HG03558 (cell line): ENCODE data around the gene MRPS25.
"Not testable (repeated sequence)": the region's sequence is repeated elsewhere in the genome, so short reads cannot be mapped to it uniquely, and the experiment has no call there.

Experiments used
- ATAC-seq: cut with Tn5 transposase; IDR thresholded peaks from one replicate; pipeline ENCODE4 v1.9.1; 2021; ENCODE audit warnings: moderate number of reproducible peaks; ENCODE audit not compliant: unreplicated experiment; ENCODE audit errors: extremely low read depth

Gene MRPS25

DNA sequence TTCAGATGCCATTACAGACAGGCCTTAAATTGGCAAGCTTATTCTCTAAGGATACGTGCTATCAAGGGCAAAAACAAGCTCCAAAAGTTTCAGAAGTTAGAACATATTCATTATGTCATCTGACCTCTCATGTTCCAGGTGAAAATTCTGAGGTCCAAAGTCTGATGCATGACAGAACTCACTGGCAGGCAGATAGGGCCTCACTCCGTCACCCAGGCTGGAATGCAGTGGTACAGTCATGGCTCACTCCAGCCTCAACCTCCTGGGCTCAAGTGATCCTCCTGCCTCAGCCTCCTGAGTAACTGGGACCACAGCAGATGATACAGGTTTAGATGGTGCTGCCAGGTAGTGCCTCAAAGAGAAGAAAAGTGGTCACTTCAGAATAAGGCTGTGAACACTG, 15.5 kb downstream of the MRPS25 start:
- ATAC-seq: no peak

- no peak for ATAC-seq
Measured at GRCh38 chr3:15045667-15046066, 19.4 kb downstream of the MRPS25 start.

DNA sequence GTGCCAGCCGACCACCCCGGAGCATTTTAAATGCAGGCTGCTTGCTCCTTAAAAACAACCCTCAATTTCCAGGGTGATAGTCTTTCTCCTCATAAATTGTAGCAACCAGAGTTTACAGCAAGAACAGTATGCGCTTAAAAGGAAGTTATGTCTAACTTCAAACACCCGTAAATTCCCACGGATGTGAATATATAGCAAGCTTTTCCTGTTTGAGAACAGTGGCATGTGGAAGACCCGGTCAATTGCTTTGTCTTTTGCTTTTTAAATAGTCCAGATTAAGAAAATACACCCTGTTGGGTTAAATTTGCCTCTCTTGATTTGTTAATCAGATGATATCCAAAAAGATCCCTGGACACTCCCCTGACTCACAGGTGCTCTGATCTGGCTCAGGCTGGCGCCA, 20.8 kb downstream of the MRPS25 start:
- ATAC-seq: no peak

DNA sequence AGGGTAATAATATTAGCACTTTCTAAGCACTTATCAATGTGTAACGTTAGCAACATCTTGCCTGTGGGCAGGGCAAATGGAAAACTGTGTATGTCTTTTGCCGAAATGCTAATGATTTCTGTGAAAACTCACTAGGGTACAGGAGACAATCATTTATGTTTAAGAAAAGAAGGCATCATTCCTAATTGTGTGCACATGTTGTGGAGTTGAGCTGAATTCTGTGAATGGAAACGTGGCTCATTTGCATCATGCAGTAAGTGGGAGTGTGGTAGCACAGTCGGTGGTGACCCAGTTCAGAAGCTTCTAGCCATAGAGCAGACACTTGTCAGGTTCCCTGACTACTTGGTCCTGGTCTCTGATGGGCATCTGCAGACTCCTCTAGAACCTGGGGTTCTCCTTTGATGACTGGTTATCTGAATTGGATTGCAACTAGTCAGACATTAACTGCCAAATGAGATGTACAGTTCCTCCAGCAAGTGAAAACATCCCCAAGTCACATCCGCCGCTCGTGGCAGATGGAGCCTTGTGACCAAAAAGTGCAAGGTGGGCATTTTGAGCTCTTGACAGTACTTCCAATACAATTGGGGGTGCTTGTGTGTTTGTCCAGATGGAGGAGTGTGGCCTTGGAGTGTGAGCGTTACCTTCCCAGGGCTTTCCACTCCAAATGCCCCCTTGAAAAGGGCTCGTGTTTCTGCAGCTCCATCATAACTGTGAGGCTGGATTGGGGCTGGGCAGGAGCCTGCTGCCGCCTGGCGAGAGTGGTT, 21.5 kb downstream of the MRPS25 start:
- no peak for ATAC-seq

DNA sequence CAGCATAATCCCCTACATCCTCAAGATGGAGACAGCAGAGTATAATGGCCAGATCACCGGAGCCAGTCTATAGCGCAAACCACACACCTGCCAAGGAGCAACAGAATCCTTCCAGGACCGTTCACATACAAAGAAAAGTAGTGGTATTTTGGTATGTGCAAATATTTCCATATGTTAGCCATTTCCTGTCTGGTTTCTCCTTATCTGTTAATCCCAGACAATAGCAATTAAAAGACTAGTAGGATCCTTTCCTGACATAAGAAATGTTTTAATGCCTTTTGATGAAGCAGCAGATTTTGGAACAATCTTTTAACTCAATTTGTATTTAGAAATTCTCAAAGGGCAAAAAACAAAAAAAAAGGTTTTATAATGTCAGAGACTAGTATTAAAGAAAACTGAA, 22.2 kb downstream of the MRPS25 start:
- ATAC-seq: no peak

GRCh38 chr3:15041950-15042349, 23.2 kb downstream of the MRPS25 start:
- no peak for ATAC-seq

- no peak for ATAC-seq
Measured at GRCh38 chr3:15040844-15041243, 24.3 kb downstream of the MRPS25 start.

GRCh38 chr3:15038306-15038705, 26.8 kb downstream of the MRPS25 start:
- ATAC-seq: no peak

DNA sequence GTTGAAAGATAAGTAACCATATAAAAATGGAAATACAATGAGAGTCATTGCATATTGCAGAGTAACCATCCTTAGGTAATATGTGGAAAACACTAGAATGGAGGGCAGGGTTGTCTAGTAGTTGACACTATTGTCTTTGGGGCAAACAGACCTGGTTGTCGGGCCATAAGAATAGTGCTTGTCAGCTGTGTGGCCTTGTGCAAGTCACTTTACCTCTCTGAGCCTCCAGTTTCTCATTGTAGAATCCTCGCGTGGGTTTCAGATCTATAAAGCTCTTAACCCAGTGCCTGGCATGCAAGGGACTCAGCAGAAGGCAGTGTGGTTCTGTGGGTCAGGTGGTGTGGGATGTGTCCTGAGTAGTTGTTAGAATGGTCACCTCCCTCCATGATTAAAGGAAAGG, 32.0 kb downstream of the MRPS25 start:
- no peak for ATAC-seq

GRCh38 chr3:15032650-15033049, 32.5 kb downstream of the MRPS25 start:
- ATAC-seq: no peak

DNA sequence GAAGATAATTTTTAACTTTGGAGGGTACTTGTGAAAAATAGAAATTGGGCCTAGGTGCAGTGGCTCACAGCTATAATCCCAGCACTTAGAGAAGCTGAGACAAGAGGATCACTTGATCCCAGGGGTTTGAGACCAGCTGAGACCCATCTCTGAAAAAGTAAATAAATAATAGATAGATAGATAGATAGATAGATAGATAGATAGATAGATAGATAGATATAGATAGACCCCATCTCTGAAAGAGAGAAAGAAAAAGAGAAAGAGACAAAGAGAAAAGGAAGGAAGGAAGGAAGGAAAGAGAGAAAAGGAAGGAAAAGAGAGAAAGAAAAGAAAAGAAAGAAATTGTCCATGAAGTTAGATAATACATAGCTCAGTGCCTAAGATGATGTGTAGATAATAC, 35.5 kb downstream of the MRPS25 start:
- no peak for ATAC-seq

- ATAC-seq: no peak
Measured at GRCh38 chr3:15023719-15024118, 41.4 kb downstream of the MRPS25 start.

DNA sequence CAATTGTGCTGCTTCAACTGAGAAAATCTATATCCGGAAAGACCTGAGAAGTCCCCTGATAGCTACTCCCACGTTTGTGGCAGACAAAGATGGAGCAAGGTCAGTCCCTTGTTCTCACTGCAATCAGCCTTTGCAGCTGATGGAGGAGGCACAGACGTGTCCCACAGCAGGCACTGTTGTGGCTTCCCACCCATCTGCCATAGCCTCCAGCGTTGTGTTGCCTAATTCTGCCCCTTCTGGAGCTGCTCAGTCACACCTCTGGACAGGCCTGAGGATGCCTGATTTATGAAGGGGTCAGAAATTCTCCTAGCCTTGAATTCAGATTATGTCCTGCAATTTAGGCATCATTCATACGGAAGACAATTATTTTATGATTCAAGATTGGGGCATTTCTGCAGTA, 41.9 kb downstream of the MRPS25 start:
- ATAC-seq: no peak

- ATAC-seq: no peak
Measured at GRCh38 chr3:15017191-15017590, 47.9 kb downstream of the MRPS25 start.

- no peak for ATAC-seq
Measured at GRCh38 chr3:15015456-15015855, 49.7 kb downstream of the MRPS25 start.

GRCh38 chr3:15014606-15015328, 50.3 kb downstream of the MRPS25 start:
- no peak for ATAC-seq

- ATAC-seq: no peak
Measured at GRCh38 chr3:15011174-15011573, 53.9 kb downstream of the MRPS25 start.

- ATAC-seq: no peak
Measured at GRCh38 chr3:15010664-15011063, 54.5 kb downstream of the MRPS25 start.

GRCh38 chr3:15009167-15009566, 55.9 kb downstream of the MRPS25 start:
- ATAC-seq: no peak

DNA sequence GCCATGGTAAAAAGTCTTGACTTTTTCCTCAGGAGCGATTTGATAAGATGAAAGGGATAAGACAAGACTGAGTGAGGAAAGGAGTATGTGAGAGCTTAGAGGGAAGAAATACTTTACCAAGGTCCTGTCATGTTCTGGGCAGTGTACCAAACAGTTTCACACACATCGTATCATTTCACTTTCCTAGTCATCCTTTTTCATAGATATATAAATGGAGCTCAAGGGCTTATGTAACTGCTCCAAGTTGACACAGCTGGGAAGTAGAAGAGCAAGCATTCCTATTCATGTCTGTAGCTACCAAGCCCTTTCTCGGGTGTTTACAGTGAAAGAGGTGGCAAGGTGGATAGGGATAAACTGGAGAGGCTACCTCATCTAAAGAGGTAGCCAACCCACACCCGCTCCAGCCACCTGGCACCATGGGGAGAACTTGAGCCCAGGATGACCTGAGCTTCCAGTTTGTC, 57.4 kb downstream of the MRPS25 start:
- ATAC-seq: no peak

DNA sequence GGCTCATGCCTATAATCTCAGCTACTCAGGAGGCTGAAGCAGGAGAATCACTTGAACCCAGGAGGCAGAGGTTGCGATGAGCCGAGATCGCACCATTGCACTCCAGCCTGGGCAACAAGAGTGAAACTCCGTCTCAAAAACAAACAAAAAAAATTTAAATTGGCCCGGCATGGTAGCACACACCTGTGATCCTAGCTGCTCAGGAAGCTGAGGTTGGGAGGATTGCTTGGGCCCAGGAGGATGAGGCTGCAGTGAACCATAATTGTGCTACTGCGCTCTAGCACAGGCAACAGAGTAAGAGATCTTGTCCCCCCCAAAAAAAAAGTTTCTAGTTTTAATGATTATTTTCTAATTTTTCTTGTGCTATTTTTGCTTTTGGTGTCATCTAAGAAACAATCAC, 65.9 kb downstream of the MRPS25 start:
- ATAC-seq: not testable (repeated sequence)
